BE2C (cell line): Measurements from ENCODE around the gene AP2B1.

Experiments used
- DNase-seq: peaks from one replicate; pipeline ENCODE4 v3.0.0-alpha.2; 2020
- H3K27me3 ChIP-seq: fragments of 250-450 bp; sonication (Bioruptor Pico); 2 replicates; pipeline ENCODE4 v1.5.1; 2020; ENCODE audit warnings: mild to moderate bottlenecking
- H3K36me3 ChIP-seq: fragments of 250-450 bp; sonication (Bioruptor Pico); 2 replicates; pipeline ENCODE4 v1.5.1; 2020; ENCODE audit warnings: mild to moderate bottlenecking
- H3K4me1 ChIP-seq: fragments of 250-450 bp; sonication (Bioruptor Pico); 2 replicates; pipeline ENCODE4 v1.5.1; 2020
- H3K4me3 ChIP-seq: 2 replicates; pipeline ENCODE4 v1.5.1; 2011; ENCODE audit warnings: low read depth, low read length
- H3K9me3 ChIP-seq: fragments of 250-450 bp; sonication (Bioruptor Pico); 2 replicates; pipeline ENCODE4 v1.5.1; 2020
- CTCF ChIP-seq: IDR thresholded peaks from 2 replicates; pipeline ENCODE4 v1.5.1; 2012; ENCODE audit warnings: mild to moderate bottlenecking, low read depth, low read length

Gene AP2B1

GRCh38 chr17:35731917-35732805 is 145.0 kb downstream of the AP2B1 start:
- Histone ChIP-seq H3K4me3 (peak overlapping the region; percentile 67), H3K27me3 (no peaks in the 10 kb centered on the region), H3K36me3 (peaks cover 9% of the 10 kb centered on the region), H3K9me3 (no peaks in the 10 kb centered on the region), H3K4me1 (peaks cover 9% of the 10 kb centered on the region)
- peak; percentile 45 for DNase-seq
- TF ChIP-seq CTCF, result no peak

- peaks cover 3% of the 10 kb centered on the region for H3K4me1 ChIP-seq
- H3K4me3 ChIP-seq, result peak overlapping the region; percentile 67
- peaks cover 7% of the 10 kb centered on the region for H3K36me3 ChIP-seq
- no peaks in the 10 kb centered on the region for H3K9me3 ChIP-seq
- DNase-seq, result no peak
- TF ChIP-seq CTCF, result no peak
- H3K27me3 ChIP-seq, result no peaks in the 10 kb centered on the region
Observed at GRCh38 chr17:35732806-35733136, 145.6 kb downstream of the AP2B1 start.

GRCh38 chr17:35733366-35733765 is 146.2 kb downstream of the AP2B1 start:
- peaks cover 7% of the 10 kb centered on the region for H3K36me3 ChIP-seq
- H3K4me3 ChIP-seq, result peak overlapping the region; percentile 67; the same call in 1 of the 2 replicates
- H3K27me3 ChIP-seq, result no peaks in the 10 kb centered on the region
- DNase-seq, result no peak
- H3K9me3 ChIP-seq, result no peaks in the 10 kb centered on the region
- H3K4me1 ChIP-seq, result peaks cover 3% of the 10 kb centered on the region; the same call in 1 of the 2 replicates
- no peak for TF ChIP-seq CTCF

- Histone ChIP-seq H3K9me3 (no peaks in the 10 kb centered on the region), H3K4me3 (no peak overlapping the region), H3K4me1 (peaks cover 3% of the 10 kb centered on the region; the same call in 1 of the 2 replicates), H3K27me3 (no peaks in the 10 kb centered on the region), H3K36me3 (peaks cover 7% of the 10 kb centered on the region)
- DNase-seq, result no peak
- TF ChIP-seq CTCF, result no peak
Observed at GRCh38 chr17:35734396-35734795, 147.3 kb downstream of the AP2B1 start.

GRCh38 chr17:35735036-35735805 is 148.1 kb downstream of the AP2B1 start:
- Histone ChIP-seq H3K4me1 (peaks cover 3% of the 10 kb centered on the region; the same call in 1 of the 2 replicates), H3K27me3 (no peaks in the 10 kb centered on the region), H3K9me3 (no peaks in the 10 kb centered on the region), H3K4me3 (no peak overlapping the region), H3K36me3 (peaks cover 7% of the 10 kb centered on the region)
- TF ChIP-seq CTCF, result no peak
- no peak for DNase-seq
